Choroid plexus epithelial cell (primary cell): ENCODE measurements around the gene F8.

ENCODE experiments used
- DNase-seq: peaks from one replicate; pipeline ENCODE4 v3.0.0-alpha.2; 2010; ENCODE audit warnings: low read depth
- H3K4me3 ChIP-seq: 2 replicates; pipeline ENCODE4 v1.5.1; 2011; ENCODE audit warnings: low read depth, mild to moderate bottlenecking, control low read depth, low read length, moderate library complexity
- TF ChIP-seq, protein P1 (sequence below): conservative IDR thresholded peaks from 2 replicates; pipeline ENCODE4 v1.5.1; 2011; ENCODE audit warnings: low read depth, mild to moderate bottlenecking, control low read depth, inconsistent platforms, low read length, moderate library complexity

Gene F8

GRCh38 chrX:154986826-154987575, 35.5 kb downstream of the F8 start:
- TF ChIP-seq, protein P1, sequence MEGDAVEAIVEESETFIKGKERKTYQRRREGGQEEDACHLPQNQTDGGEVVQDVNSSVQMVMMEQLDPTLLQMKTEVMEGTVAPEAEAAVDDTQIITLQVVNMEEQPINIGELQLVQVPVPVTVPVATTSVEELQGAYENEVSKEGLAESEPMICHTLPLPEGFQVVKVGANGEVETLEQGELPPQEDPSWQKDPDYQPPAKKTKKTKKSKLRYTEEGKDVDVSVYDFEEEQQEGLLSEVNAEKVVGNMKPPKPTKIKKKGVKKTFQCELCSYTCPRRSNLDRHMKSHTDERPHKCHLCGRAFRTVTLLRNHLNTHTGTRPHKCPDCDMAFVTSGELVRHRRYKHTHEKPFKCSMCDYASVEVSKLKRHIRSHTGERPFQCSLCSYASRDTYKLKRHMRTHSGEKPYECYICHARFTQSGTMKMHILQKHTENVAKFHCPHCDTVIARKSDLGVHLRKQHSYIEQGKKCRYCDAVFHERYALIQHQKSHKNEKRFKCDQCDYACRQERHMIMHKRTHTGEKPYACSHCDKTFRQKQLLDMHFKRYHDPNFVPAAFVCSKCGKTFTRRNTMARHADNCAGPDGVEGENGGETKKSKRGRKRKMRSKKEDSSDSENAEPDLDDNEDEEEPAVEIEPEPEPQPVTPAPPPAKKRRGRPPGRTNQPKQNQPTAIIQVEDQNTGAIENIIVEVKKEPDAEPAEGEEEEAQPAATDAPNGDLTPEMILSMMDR, result peak; percentile 9
- no peak overlapping the region for H3K4me3 ChIP-seq
- DNase-seq, result peak; percentile 26

DNA sequence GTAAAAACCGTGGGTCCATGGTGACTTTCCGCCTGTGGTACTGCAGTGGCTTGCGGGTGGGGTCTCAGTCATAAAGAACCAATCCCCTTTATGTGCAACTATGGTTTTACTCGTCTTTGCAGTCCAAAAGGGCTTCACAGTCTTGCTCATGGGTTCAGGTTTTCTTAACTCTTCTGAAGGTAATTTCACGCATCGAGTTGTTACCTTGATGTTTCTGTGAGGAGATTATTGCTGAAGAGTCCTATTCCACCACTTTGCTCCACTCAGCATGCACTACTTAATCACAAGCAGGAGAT, 41.5 kb downstream of the F8 start:
- H3K4me3 ChIP-seq, result peak overlapping the region; percentile 16
- TF ChIP-seq, protein P1, result no peak
- DNase-seq, result no peak

GRCh38 chrX:154980330-154981115, 42.0 kb downstream of the F8 start:
- peak; percentile 66 for DNase-seq
- peak overlapping the region; percentile 58 for H3K4me3 ChIP-seq
- TF ChIP-seq, protein P1, result peak; percentile 73

DNA sequence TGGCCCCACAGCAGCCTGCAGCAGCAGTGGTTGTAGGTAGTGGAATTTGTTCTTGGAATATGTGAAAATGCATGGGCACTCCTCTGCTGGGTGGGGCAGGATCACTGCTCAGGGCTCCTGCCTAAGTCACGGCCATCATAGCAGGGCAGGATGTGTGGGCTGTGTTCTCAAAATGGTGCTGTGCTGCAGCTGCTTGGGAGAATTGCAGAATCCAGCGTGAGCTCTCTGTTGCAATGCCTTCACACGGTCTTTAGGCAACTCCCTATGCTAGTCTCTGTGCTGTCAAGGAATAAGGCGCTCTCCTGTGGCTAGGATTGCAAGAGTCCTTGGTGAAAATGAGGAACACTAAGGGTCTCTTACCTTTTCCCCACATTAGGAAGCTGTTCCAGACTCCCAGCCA, 42.9 kb downstream of the F8 start:
- TF ChIP-seq, protein P1, result no peak
- no peak for DNase-seq
- no peak overlapping the region for H3K4me3 ChIP-seq

DNA sequence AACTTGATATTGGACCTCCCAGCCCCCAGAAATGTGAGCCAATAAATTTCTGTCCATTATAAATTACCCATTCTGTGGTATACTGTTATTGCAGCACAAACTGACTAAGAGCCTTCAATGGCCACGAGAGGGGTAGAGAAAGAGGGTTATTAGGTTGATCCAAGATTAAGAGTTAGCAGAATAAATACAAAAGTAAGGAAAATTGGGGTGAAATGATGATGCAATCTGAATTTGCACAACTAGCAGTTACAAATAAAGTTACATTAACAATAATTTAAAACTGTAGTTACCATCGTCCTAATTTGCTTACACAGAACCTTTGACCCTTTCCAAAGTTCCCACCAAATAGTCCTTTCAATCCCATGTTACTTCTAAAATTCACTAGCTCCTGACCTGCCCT, 54.2 kb downstream of the F8 start:
- no peak for DNase-seq
- H3K4me3 ChIP-seq, result no peak overlapping the region
- TF ChIP-seq, protein P1, result no peak

DNA sequence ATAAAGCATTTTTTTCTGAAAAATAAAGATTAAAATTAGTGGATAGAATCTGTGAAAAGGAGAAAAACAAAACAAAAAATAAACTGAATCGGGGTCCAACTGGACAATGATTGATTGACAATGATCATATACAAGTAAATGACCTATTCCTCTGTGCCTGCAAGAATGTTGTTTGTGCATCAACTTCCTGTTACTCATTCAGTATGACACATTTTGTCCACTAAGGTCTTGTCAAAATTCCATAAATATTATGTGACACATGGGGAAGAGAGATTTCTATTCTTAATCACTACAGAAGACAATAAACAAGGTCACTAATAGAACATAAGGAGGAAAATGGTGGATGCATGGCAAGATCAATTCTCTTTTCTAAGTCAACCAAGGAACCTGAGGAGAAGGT, 54.9 kb downstream of the F8 start:
- H3K4me3 ChIP-seq, result no peak overlapping the region
- TF ChIP-seq, protein P1, result no peak
- peak; percentile 4 for DNase-seq
